ENCODE measurements around the gene SERINC2.

- TF ChIP-seq POLR2A (conservative IDR thresholded peaks at IDR 0.05) (no peak), MXI1 (IDR thresholded peaks at IDR 0.05; ENCODE audit: low read depth, low read length) (no peak), KLF1 (tag; IDR thresholded peaks at IDR 0.05) (no peak), MAZ (CRISPR knock-in tag; conservative IDR thresholded peaks at IDR 0.05 in 1 of 2, IDR thresholded peaks at IDR 0.05 in 1 of 2) (no peak), EP300 (IDR thresholded peaks at IDR 0.05; ENCODE audit: low read length) (no peak), BHLHE40 (IDR thresholded peaks at IDR 0.05; ENCODE audit: low read length) (no peak), CTCF (IDR thresholded peaks at IDR 0.05 in 2 of 3, conservative IDR thresholded peaks at IDR 0.05 in 1 of 3; ENCODE audit: insufficient read depth in 2 of 3, low read depth in 1 of 3, low read length in 3 of 3) (no peak), E2F8 (IDR thresholded peaks at IDR 0.05; ENCODE audit: low read depth, partially characterized antibody) (no peak), U2AF2 (optimal IDR thresholded peaks at IDR 0.05; ENCODE audit: low read depth, low read length) (no peak), KHSRP (IDR thresholded peaks at IDR 0.05) (no peak), STAG1 (CRISPR knock-in tag; IDR thresholded peaks at IDR 0.05; ENCODE audit: borderline replicate concordance) (no peak), POLR2AphosphoS5 (IDR thresholded peaks at IDR 0.05; ENCODE audit: control insufficient read depth, insufficient read depth, low read depth, low read length) (no peak), HNRNPL (IDR thresholded peaks at IDR 0.05; ENCODE audit: low read depth, low read length) (no peak)
These were observed 808 bp upstream of the SERINC2 start for GRCh38 chr1:31412205-31412604.

All from K562 (cell line).